GM12878 (cell line): ENCODE data around the gene BICC1. TPM values are rescaled to one million over a fixed set of nuclear protein-coding genes. Genes with fewer than 3 reads are reported as not detected.
A peak's percentile ranks its signal among the peaks of the same experiment; 100 is the strongest.

ENCODE experiments used
- ATAC-seq: fragments of 200-7000 bp; cut with Tn5 transposase; 3 replicates; pipeline ENCODE4 v1.9.1; 2020; ENCODE audit warnings: mild to moderate bottlenecking, moderate library complexity
- BruUV-seq: library from RNA; stranded (reverse); fragments of 400-500 nt; replicated peaks from 2 replicates; lab custom pipeline; 2021; lab: Mats Ljungman, UMichigan
- CTCF ChIA-PET: fragments of 300-600 bp; sonication (Branson Sonifier 250); formaldehyde crosslinking; extraction: SDS; loops from one replicate; lab custom pipeline; 2021; ENCODE audit warnings: inconsistent platforms; lab: Yijun Ruan, JAX
- POLR2A ChIA-PET: fragments of 350-600 bp; formaldehyde crosslinking; extraction: SDS; loops from one replicate; lab custom pipeline; 2021; ENCODE audit warnings: inconsistent platforms; lab: Charles Lee
- RAD21 ChIA-PET: fragments of 300-600 bp; sonication (Branson Sonifier 250); formaldehyde crosslinking; loops from one replicate; lab custom pipeline; 2023; ENCODE audit warnings: antibody characterized with exemption; ENCODE audit not compliant: unreplicated experiment; lab: Charles Lee
- SMC1A ChIA-PET: fragments of 300-600 bp; sonication (Branson Sonifier 250); formaldehyde crosslinking; loops from one replicate; lab custom pipeline; 2023; ENCODE audit not compliant: unreplicated experiment, uncharacterized antibody; lab: Charles Lee
- DNase-seq: peaks from one replicate; pipeline ENCODE4 v3.0.0-alpha.2; 2011; ENCODE audit warnings: low read depth, low spot score
- FAIRE-seq: peaks from 3 replicates; lab custom pipeline; 2011; peaks lifted over from hg19 to GRCh38; lab: Jason Lieb, UNC
- H2AFZ ChIP-seq: 2 replicates; pipeline ENCODE4 v1.6.0; 2011; ENCODE audit warnings: low read depth, low read length, control low read depth; ENCODE audit not compliant: control insufficient read depth
- H3K27ac ChIP-seq: 2 replicates; pipeline ENCODE4 v1.5.1; 2011; ENCODE audit warnings: control low read depth; ENCODE audit not compliant: control insufficient read depth, insufficient read depth
- H3K27me3 ChIP-seq, 2 experiments: replicated peaks in 1 of 2; 2 replicates each; pipeline versions ENCODE4 v1.6.0 to v1.6.1; 2011; ENCODE audit warnings: low read length in 1 of 2; ENCODE audit not compliant: control insufficient read depth in 2 of 2, insufficient read depth in 2 of 2
- H3K36me3 ChIP-seq, 2 experiments: 2 replicates each; pipeline ENCODE4 v1.5.1; 2011; ENCODE audit warnings: low read length in 1 of 2; ENCODE audit not compliant: control insufficient read depth in 2 of 2, insufficient read depth in 2 of 2
- H3K4me1 ChIP-seq: 2 replicates; pipeline ENCODE4 v1.6.1; 2011; ENCODE audit warnings: mild to moderate bottlenecking, low read length, moderate library complexity, mixed read lengths; ENCODE audit not compliant: control insufficient read depth, insufficient read depth
- H3K4me2 ChIP-seq: 2 replicates; pipeline ENCODE4 v1.6.0; 2011; ENCODE audit warnings: control low read depth; ENCODE audit not compliant: control insufficient read depth, insufficient read depth
- H3K4me3 ChIP-seq: fragments of 200-600 bp; sonication (generic); 2 replicates; pipeline ENCODE4 v1.5.1; 2016
- H3K79me2 ChIP-seq: 2 replicates; pipeline ENCODE4 v1.6.0; 2011; ENCODE audit warnings: low read length; ENCODE audit not compliant: control insufficient read depth, insufficient read depth
- H3K9ac ChIP-seq: 2 replicates; pipeline ENCODE4 v1.8.0; 2011; ENCODE audit warnings: low read length, control low read depth, mixed read lengths; ENCODE audit not compliant: control insufficient read depth, insufficient read depth
- H3K9me3 ChIP-seq: replicated peaks from 3 replicates; pipeline ENCODE4 v1.5.1; 2011; ENCODE audit warnings: mild to moderate bottlenecking, low read length; ENCODE audit not compliant: control insufficient read depth, insufficient read depth
- H4K20me1 ChIP-seq: 2 replicates; pipeline ENCODE4 v1.6.0; 2011; ENCODE audit not compliant: control insufficient read depth, insufficient read depth
- ATF3 ChIP-seq: IDR thresholded peaks from 2 replicates; pipeline ENCODE4 v1.6.1; 2011; ENCODE audit warnings: low read depth, mild to moderate bottlenecking, low read length, moderate library complexity, borderline replicate concordance; ENCODE audit errors: extremely low read depth
- E2F8 ChIP-seq: fragments of 450-650 bp; IDR thresholded peaks from 2 replicates; pipeline ENCODE4 v1.6.1; 2018; ENCODE audit warnings: mild to moderate bottlenecking, low read depth, moderate library complexity; ENCODE audit not compliant: partially characterized antibody
- HDAC6 ChIP-seq: fragments of 200-600 bp; sonication (generic); IDR thresholded peaks from one replicate; pipeline ENCODE4 v1.8.0; 2017; ENCODE audit warnings: antibody characterized with exemption; ENCODE audit not compliant: unreplicated experiment
- RAD51 ChIP-seq: fragments of 450-650 bp; IDR thresholded peaks from 2 replicates; pipeline ENCODE4 v1.6.1; 2016; ENCODE audit warnings: moderate library complexity, mild to moderate bottlenecking, inconsistent platforms
- RELB ChIP-seq: fragments of 450-650 bp; IDR thresholded peaks from 2 replicates; pipeline ENCODE4 v1.6.1; 2017; ENCODE audit warnings: low read depth, mild to moderate bottlenecking, moderate library complexity
- ZNF622 ChIP-seq: fragments of 450-650 bp; IDR thresholded peaks from 2 replicates; pipeline ENCODE4 v1.6.1; 2017; ENCODE audit warnings: mild to moderate bottlenecking, inconsistent platforms
- WGBS: methylation state at CpG from one replicate; pipeline ENCODE4 v1.1.6; 2016; ENCODE audit warnings: low lambda C conversion rate; ENCODE audit not compliant: insufficient replicate concordance, insufficient coverage; ENCODE audit errors: missing lambda C conversion rate; 5-methylcytosine and 5-hydroxymethylcytosine counted together
- in situ Hi-C: fragments of 300-500 bp; cut with MboI; formaldehyde crosslinking; loops from 9 replicates; pipeline ENCODE4 v1.14.3; 2018; ENCODE audit warnings: mixed read lengths
- intact Hi-C: fragments of 100-400 bp; cut with micrococcal nuclease; formaldehyde crosslinking; loops from one replicate; pipeline ENCODE4 v1.14.2; 2022; ENCODE audit not compliant: unreplicated experiment
- polyA plus RNA-seq, 11 experiments: library from polyadenylated mRNA; depleted of rRNA in 4 of 11; unstranded in 6 of 11; stranded (reverse) in 5 of 11; fragments of >200 nt; fragmentation: Nextera tagmentation in 4 of 11; fragmentation: Illumina TruSeq in 1 of 11; extraction: Ambion mirVana in 4 of 11; extraction: Trizol in 1 of 11; gene quantifications; 1 replicate in 1 of 11; 2 replicates in 10 of 11; pipeline versions ENCODE4 v1.2.1 to v1.2.3, GENCODE V29; 2011 to 2016; ENCODE audit warnings: inconsistent platforms in 2 of 11, missing spikeins in 2 of 11, low read depth in 1 of 11
- total RNA-seq, 4 experiments: library from RNA; depleted of rRNA in 3 of 4; stranded (reverse); fragments of >200 nt in 3 of 4; fragmentation: Illumina TruSeq in 1 of 4; extraction: Trizol in 1 of 4; gene quantifications; 2 replicates each; pipeline versions ENCODE4 v1.2.1 to v1.2.3, GENCODE V29; 2013 to 2021

The BICC1 gene
- total and polyA plus RNA-seq, 10 of the 15 experiments (the other 5 are each of a cell fraction or from before 2014, with no cell fraction given) = 0.01 to 0.10 (median 0.04) TPM; not detected in 5

- in situ Hi-C loops = loop anchor here (10.0 kb wide), 1 partner anchor 1249 kb away; no protein-coding TSS in a partner anchor
- CTCF ChIA-PET = interaction anchor here (0.7 to 6.4 kb wide), 2 partner anchors 795 to 838 kb away, joined by 3 to 53 read pairs; no protein-coding TSS in a partner anchor
- no TSS peak for BruUV-seq
- DNase-seq (no peak), ATAC-seq (no peak), FAIRE-seq (no peak)
- no peak overlapping the region for H3K9ac ChIP-seq
- SMC1A ChIA-PET = interaction anchor here (0.6 to 5.2 kb wide), 3 partner anchors 263 to 1637 kb away, joined by 3 to 26 read pairs (median 3); no protein-coding TSS in a partner anchor
- no peaks in the 10 kb centered on the region for H3K36me3 ChIP-seq
- H3K4me2 ChIP-seq = no peak overlapping the region
- H3K27ac ChIP-seq = no peak overlapping the region
- no peaks in the 10 kb centered on the region for H3K9me3 ChIP-seq
- 5% methylated on average over 3 of the region's 3 CpGs for WGBS
- intact Hi-C loops = loop anchor here (10.0 kb wide), 1 partner anchor 1019 kb away; no protein-coding TSS in a partner anchor
- RAD21 ChIA-PET = no interaction called here
- H3K79me2 ChIP-seq = no peaks in the 10 kb centered on the region
- no peak overlapping the region for H2AFZ ChIP-seq
- H4K20me1 ChIP-seq = no peaks in the 10 kb centered on the region
- POLR2A ChIA-PET = no interaction called here
- no peak overlapping the region for H3K4me3 ChIP-seq
- no peaks in the 10 kb centered on the region for H3K27me3 ChIP-seq
- H3K4me1 ChIP-seq = no peaks in the 10 kb centered on the region
- no peak for TF ChIP-seq HDAC6
- TF ChIP-seq ATF3 = no peak
- no peak for TF ChIP-seq E2F8
- TF ChIP-seq ZNF622 = no peak
- TF ChIP-seq RAD51 = peak; percentile 66; the same call in 1 of the 2 replicates
- TF ChIP-seq RELB = no peak
These were observed 272.7 kb downstream of the BICC1 start for GRCh38 chr10:58785354-58785753.
